GM12878 (cell line): Measurements from ENCODE around the gene PRKG1. TPM values are rescaled to one million over a fixed set of nuclear protein-coding genes. Genes with fewer than 3 reads are reported as not detected.

Experiments used
- BCLAF1 ChIP-seq: fragments of 450-650 bp; IDR thresholded peaks from 2 replicates; pipeline ENCODE4 v1.6.1; 2017; ENCODE audit warnings: antibody characterized with exemption, mild to moderate bottlenecking, moderate library complexity
- BRCA1 ChIP-seq: IDR thresholded peaks from 2 replicates; pipeline ENCODE4 v1.6.1; 2011; ENCODE audit warnings: low read depth, low read length, improper control_type of control experiment
- CUX1 ChIP-seq: IDR thresholded peaks from 2 replicates; pipeline ENCODE4 v1.6.1; 2012; ENCODE audit warnings: improper control_type of control experiment, low read depth, low read length; ENCODE audit not compliant: insufficient replicate concordance
- EP300 ChIP-seq, 2 experiments: fragments of 150-350 bp in 1 of 2; IDR thresholded peaks; 2 replicates each; pipeline ENCODE4 v1.6.1; 2011 to 2012; ENCODE audit warnings: low read depth in 2 of 2, low read length in 2 of 2, borderline replicate concordance in 1 of 2, improper control_type of control experiment in 1 of 2, inconsistent platforms in 1 of 2; ENCODE audit not compliant: control insufficient read depth in 1 of 2
- FOS ChIP-seq: IDR thresholded peaks from 3 replicates; pipeline ENCODE4 v1.6.1; 2011; ENCODE audit warnings: borderline replicate concordance; ENCODE audit not compliant: insufficient read length; ENCODE audit errors: extremely low read depth
- USF1 ChIP-seq: IDR thresholded peaks from 2 replicates; pipeline ENCODE4 v1.6.1; 2011; ENCODE audit warnings: borderline replicate concordance, low read depth, mild to moderate bottlenecking, moderate library complexity, mixed read lengths, low read length; ENCODE audit not compliant: insufficient read depth; ENCODE audit errors: extremely low read length
- ZSCAN29 ChIP-seq: fragments of 450-650 bp; IDR thresholded peaks from 2 replicates; pipeline ENCODE4 v1.6.1; 2017; ENCODE audit warnings: mild to moderate bottlenecking, moderate library complexity
- polyA plus RNA-seq, 11 experiments: library from polyadenylated mRNA; depleted of rRNA in 4 of 11; unstranded in 6 of 11; stranded (reverse) in 5 of 11; fragments of >200 nt; fragmentation: Nextera tagmentation in 4 of 11; fragmentation: Illumina TruSeq in 1 of 11; extraction: Ambion mirVana in 4 of 11; extraction: Trizol in 1 of 11; gene quantifications; 1 replicate in 1 of 11; 2 replicates in 10 of 11; pipeline versions ENCODE4 v1.2.1 to v1.2.3, GENCODE V29; 2011 to 2016; ENCODE audit warnings: inconsistent platforms in 2 of 11, missing spikeins in 2 of 11, low read depth in 1 of 11
- total RNA-seq, 4 experiments: library from RNA; depleted of rRNA in 3 of 4; stranded (reverse); fragments of >200 nt in 3 of 4; fragmentation: Illumina TruSeq in 1 of 4; extraction: Trizol in 1 of 4; gene quantifications; 2 replicates each; pipeline versions ENCODE4 v1.2.1 to v1.2.3, GENCODE V29; 2013 to 2021
- TF ChIP-seq, protein P1 (sequence below): fragments of 450-650 bp; IDR thresholded peaks from 2 replicates; pipeline ENCODE4 v1.6.1; 2017; ENCODE audit warnings: mild to moderate bottlenecking

The PRKG1 gene
- total and polyA plus RNA-seq, 10 of the 15 experiments (the other 5 are each of a cell fraction or from before 2014, with no cell fraction given) = 0.04 to 0.05 TPM; not detected in 8

- TF ChIP-seq CUX1 = no peak
- TF ChIP-seq USF1 = no peak
- TF ChIP-seq FOS = no peak
- TF ChIP-seq BCLAF1 = no peak
- TF ChIP-seq EP300 (IDR thresholded peaks at IDR 0.05; ENCODE audit: borderline replicate concordance in 1 of 2, control insufficient read depth in 1 of 2, low read depth in 2 of 2, low read length in 2 of 2) = no peak
- TF ChIP-seq BRCA1 = no peak
- TF ChIP-seq, protein P1, sequence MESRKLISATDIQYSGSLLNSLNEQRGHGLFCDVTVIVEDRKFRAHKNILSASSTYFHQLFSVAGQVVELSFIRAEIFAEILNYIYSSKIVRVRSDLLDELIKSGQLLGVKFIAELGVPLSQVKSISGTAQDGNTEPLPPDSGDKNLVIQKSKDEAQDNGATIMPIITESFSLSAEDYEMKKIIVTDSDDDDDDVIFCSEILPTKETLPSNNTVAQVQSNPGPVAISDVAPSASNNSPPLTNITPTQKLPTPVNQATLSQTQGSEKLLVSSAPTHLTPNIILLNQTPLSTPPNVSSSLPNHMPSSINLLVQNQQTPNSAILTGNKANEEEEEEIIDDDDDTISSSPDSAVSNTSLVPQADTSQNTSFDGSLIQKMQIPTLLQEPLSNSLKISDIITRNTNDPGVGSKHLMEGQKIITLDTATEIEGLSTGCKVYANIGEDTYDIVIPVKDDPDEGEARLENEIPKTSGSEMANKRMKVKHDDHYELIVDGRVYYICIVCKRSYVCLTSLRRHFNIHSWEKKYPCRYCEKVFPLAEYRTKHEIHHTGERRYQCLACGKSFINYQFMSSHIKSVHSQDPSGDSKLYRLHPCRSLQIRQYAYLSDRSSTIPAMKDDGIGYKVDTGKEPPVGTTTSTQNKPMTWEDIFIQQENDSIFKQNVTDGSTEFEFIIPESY = no peak
- TF ChIP-seq ZSCAN29 = no peak
Observed at GRCh38 chr10:52056291-52056690, 982.0 kb downstream of the PRKG1 start (continued).
